ENCODE results near the gene TAGLN2.

DNA sequence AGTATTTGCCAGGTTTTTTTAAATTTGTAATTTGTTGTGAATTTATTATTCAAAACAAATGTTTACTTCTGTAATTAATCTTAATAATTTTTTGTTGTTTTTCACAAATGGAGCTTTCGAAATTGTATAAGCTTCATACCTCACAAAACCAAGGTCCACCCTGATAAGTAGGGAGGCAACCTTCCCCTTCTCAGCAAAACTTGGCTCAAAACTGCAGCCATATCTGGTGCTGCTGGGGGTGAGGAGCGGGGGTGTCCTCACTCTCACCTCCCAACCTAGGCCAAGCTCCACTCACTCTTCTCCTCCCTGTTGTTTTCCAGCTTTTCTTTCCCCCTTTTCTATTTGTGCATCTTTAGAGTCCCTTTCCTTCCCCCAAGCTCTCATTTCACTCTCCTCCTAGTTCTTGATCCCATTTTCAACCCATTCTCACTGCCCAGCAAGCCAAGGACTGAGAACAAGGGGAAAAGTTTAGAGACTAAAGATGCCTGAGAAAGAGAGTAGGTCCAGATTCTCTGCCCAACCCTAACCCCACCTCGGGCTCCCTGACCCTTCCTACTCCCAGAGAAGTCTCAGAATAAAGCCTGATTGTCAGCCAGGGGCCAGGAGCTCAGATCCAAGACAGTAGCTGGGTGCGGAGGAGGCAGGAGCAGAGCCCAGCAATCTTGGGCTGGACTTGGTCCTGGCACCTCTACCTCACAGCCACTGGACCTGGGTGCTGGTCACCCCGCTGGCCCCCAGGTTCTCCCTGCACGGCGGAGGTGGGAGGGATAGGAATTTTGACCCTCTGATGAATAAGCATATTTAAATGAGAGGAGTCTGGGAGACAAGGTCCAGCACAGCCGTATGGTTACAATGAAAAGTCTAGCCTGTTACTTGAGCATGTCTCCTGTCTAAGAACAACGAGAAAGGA, 17.0 kb downstream of the TAGLN2 start:
- TF ChIP-seq POLR2AphosphoS5 (IDR thresholded peaks at IDR 0.05; ENCODE audit: borderline replicate concordance, low read depth, low read length) (no peak), EZH2 (IDR thresholded peaks at IDR 0.05) (no peak), FOXP2 (optimal IDR thresholded peaks at IDR 0.05; ENCODE audit: control extremely low read depth, extremely low read length, insufficient read depth) (no peak)

Measured in SK-N-MC (cell line).